GM19043 (cell line): ENCODE results near the gene ROBO1.
"Not testable (repeated sequence)": the region's sequence is repeated elsewhere in the genome, so short reads cannot be mapped to it uniquely, and the experiment has no call there.

ENCODE experiments used
- ATAC-seq: cut with Tn5 transposase; IDR thresholded peaks from one replicate; pipeline ENCODE4 v1.9.1; 2021; ENCODE audit warnings: low read depth; ENCODE audit not compliant: unreplicated experiment

Gene ROBO1

DNA sequence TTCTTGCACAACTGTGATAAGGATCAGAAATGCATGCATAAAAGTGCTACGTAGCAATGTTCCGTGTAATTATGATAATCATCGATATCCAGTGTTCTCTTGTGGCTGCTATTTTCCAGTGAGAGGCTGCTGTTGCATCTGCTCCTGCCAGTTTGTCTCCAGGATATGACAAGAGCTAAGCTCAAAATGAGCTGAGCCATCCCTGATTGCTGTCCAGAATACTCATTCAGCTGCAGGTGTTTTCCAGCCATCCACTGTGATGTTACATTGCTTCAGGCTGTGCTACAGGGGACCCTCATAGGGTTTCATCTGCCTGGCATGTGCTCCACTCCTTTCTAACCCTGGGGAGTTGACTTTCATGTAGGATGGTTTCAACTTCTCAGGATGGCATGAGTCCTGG is 976.0 kb downstream of the ROBO1 start:
- no peak for ATAC-seq

DNA sequence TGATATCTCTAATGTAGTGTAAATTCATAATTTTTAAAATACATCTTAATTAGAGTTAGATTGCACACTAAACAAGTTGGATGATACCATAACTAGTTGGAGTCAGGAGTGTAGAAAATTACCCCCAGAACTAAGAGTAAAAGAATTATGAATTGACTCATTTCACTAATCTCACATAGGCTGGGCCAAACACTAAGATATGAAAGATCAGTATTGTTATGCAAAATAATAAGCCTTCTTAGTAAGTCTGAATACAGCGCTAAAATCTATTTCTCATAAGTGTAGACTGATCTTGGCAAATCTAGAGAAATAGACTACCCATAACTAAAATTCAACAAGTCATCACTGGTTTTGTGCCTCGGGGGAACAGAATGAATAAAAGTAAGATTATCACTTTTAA is 979.0 kb downstream of the ROBO1 start:
- ATAC-seq: no peak

GRCh38 chr3:78785004-78785403 is 982.8 kb downstream of the ROBO1 start:
- ATAC-seq: no peak

GRCh38 chr3:78781351-78781750 is 986.4 kb downstream of the ROBO1 start:
- no peak for ATAC-seq

GRCh38 chr3:78765671-78766485 is 1001.9 kb downstream of the ROBO1 start:
- no peak for ATAC-seq

- ATAC-seq: no peak
Observed at GRCh38 chr3:78764634-78765033, 1003.2 kb downstream of the ROBO1 start.

- ATAC-seq: no peak
Observed at GRCh38 chr3:78762121-78762520, 1005.7 kb downstream of the ROBO1 start.

- no peak for ATAC-seq
Observed at GRCh38 chr3:78761126-78761525, 1006.7 kb downstream of the ROBO1 start.

DNA sequence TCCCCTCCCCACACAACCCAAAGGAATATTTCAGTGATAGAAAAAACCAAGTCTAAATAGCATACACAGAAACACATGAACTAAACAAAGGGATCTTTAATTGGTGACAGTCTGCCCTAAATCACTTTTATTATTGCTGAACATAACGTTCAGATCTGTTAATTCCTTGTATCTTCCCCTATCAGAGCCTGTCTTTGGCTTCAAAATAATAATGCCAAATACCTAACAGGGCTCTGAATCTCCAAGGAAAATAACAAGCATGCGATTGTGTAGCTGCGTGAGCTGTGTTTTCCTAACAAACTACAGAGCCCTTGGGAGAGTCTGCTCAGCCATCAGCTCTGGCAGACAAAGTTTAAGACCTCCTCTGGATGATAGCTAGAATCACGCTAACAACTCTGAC is 1010.1 kb downstream of the ROBO1 start:
- ATAC-seq: no peak

DNA sequence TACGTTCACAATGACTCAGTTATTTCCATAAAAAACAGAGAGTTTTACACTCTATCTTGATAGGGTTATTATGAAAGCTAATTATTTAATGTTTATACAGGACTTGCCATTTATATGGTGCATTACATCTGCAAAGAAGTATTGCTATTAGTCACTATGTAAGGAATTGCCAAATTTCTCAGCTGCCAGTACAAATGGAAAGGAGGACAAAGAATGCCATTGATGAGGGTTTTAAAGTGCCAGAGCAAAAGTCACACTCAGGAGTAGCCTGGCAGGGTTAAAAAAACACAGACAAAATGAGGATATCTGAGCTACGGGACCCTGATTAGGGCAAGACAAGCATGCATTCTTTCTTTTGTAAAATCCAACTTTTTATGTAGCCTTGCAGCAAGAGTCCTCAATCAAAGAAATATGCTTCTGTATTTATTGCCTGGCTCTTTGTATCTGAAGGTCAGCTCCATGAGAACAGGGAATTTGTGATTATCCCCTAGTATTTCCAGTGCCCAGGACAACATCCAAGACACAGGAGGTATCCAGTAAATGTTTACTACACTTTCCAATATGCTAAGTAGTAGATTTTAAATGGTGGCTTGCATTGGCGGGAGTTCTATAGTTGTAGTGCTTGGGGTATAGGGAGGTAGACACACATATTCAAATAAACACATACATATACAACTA is 1013.6 kb downstream of the ROBO1 start:
- no peak for ATAC-seq

- ATAC-seq: no peak
Observed at GRCh38 chr3:78751266-78751665, 1016.5 kb downstream of the ROBO1 start.

GRCh38 chr3:78750291-78750690 is 1017.5 kb downstream of the ROBO1 start:
- not testable (repeated sequence) for ATAC-seq

GRCh38 chr3:78749056-78749455 is 1018.7 kb downstream of the ROBO1 start:
- no peak for ATAC-seq

DNA sequence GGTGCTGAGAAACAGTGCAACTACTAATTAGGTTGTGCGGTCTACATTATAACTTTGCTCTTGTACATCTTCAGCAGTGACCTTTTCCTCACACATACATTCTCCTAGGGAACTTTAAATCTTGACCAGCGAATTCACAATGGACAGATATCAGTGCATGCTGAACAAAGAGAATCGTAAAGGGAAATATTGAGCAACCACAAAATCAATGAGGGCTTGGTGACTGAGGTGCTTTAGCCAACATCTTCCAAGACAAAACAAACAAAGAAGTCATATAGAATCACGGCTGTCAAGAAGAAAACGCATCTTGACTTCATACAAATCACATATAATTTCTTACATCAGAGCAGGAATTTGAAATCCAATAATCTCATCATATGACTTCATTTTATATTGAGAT is 1022.0 kb downstream of the ROBO1 start:
- no peak for ATAC-seq

DNA sequence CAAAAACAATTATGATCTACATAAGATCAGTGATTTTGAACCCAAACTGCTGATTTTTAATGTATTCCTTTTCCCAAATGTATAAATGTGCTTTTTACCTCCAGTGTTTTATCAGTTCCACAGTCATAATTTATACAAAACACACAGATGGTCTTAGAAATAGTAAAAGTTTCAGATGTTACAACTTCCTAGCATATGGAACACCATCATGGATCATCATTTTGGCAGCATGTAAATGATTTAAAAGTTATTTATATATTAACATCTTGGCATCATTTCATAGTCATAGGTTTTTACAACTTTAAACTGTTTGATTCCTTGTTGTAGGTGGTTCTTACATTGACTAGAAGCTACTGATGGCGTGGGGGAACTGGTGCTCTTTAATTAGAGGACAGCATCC is 1025.3 kb downstream of the ROBO1 start:
- no peak for ATAC-seq

DNA sequence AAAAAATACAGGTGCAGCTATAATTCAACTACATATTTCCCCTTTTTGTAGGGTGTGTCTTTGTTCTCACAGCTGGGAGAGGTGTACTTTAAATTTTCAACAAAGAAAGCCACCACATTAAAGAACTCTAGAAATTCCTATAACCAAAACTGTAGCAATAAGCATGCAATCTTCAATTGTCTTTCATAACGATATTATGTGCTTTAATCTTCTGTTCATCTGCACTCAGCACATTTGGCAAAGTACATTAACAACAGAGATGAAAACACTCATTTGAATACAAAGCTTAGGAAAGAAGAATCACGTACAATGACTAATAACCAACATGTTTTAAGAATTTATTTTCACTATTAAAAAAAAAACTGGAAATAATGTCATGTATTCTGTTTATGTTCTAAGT is 1025.8 kb downstream of the ROBO1 start:
- no peak for ATAC-seq

- no peak for ATAC-seq
Observed at GRCh38 chr3:78741066-78741645, 1026.6 kb downstream of the ROBO1 start.

- no peak for ATAC-seq
Observed at GRCh38 chr3:78738833-78739232, 1029.0 kb downstream of the ROBO1 start.

DNA sequence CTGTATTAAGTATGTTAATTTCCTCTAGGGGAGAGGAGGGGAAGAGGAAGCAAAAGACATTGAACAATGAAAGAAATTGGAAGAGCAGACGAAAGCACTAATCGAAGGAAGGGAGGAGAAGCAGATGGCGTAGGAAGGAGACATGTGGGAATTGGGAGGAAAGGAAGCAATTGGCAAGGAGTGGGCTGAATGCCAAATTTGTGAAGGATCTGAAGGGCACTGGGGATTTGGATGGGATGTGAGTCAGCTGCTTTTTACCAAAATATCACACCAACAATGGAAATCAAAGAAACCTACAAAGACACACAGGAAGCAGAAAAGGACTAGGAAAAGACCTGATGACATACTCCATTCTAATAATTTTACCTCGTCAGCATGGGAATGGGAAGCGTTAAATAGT is 1029.8 kb downstream of the ROBO1 start:
- ATAC-seq: no peak

DNA sequence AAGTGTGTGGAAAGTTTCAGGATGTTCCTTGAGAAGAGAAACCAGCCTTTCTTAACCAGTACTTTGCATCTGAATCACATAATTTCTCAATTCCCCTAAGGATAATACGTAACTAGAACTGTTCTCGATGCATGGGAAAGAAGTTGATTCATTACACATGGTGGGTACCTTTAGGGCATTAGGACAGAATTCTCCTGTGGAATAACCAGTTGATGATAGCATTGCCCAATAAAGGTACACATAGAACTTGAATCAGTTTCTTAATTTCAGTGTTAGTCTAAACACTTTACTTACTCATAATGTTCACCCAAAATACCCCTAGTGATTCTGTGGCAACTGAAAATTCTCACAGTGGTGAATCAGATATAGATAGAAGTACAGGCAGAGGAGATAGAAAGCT is 1030.9 kb downstream of the ROBO1 start:
- ATAC-seq: no peak

- ATAC-seq: no peak
Observed at GRCh38 chr3:78734048-78734637, 1033.7 kb downstream of the ROBO1 start.
